Fibroblast of skin of right biceps (primary cell): ENCODE measurements around the gene CYP8B1.

Source experiments
- DNase-seq: peaks from one replicate; pipeline ENCODE4 v3.0.0-alpha.2; 2013

Gene CYP8B1

GRCh38 chr3:42851228-42851834, 24.3 kb downstream of the CYP8B1 start:
- DNase-seq, result peak; percentile 1

DNA sequence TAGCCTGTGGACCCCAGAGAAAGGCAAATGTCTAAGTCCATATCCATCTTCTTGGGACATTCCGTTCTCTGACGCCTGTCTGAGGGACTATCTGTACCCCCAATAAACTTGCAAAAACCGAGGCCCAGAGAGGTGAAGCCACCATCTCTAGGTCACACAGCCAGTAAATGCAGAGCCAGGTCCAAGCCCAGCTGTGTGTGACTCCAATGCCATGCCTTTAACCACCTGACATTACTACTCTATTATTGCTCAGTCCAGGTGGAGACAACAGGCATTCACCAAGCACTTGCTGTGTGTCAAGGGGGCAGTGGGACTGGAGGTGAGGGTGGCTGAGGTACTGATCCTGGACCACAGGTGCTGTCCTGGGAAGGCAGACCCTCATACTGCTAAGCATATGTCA, 25.4 kb downstream of the CYP8B1 start:
- no peak for DNase-seq

DNA sequence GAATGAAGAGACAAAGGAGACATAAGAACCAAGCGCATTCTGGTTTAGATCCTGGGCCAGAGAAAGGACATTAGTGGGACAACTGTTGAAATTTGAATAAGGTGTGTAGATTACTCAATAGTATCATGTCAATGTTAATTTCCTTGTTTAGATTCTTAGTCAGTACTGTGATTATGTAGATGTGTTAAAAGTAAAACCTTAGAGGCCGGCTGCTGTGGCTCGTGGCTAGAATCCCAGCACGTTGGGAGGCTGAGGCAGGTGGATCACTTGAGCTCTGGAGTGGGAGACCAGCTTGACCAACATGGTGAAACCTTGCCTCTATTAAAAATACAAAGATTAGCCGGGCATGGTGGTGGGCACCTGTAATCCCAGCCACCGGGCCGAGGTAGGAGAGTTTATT, 26.7 kb downstream of the CYP8B1 start:
- no peak for DNase-seq

DNA sequence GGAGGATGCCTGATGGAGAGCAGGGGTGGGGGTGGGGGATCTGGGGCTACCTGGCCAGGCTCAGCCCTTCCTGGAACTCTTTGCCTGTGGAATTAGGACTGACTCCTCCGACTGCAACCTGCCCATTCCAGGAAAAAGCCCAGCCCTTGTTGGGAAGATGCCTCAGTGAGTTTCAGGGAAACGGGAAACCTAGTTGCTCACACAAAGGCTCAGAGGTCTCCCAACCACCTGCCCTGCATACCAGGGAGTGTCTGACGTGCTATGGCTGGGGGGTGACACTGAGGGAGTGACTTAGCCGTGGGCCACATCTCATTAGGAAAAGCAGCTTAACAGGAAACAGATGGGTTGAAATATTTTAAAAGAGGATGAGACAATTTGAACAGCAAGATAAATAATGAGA, 27.9 kb downstream of the CYP8B1 start:
- DNase-seq, result peak; percentile 3

DNA sequence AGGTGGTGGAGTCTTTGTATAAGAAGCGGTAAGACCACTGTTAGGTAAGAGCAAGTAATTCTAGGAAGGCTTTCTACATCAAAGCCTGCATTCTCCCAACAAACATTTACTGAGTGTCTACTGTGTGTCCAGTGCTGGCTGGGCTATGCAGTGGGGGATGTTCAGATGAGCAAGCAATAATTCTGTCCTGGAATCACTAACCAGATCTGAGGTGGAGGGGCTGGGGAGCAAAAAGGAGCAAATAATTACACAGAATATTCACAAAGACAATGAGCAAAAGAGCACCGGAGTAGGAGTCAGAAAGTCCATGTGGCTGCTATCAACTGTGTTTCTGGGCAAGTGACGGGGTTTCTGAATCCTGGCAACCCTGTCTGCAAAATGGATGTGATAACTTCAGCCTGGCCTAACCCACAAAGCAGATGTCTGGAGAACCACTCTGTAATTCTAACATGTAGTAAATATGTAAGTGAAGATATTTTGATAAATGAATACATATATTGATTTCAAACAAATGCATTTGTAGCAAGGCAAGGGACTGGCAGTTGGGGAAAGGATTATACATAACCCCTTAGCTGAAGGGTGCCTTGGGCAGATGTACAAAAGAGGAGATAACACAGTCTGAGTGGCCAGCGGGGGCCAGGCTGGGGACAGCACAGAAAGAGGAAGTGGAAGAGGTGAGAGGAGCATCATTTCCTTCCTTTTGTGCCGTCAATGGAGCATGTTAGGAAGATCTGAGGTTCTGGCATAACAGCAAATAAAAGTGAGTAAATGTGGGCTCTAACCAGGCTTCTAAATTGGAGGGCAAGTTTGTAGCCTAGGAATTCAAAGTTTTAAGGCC, 28.8 kb downstream of the CYP8B1 start:
- DNase-seq, result no peak

- no peak for DNase-seq
These were observed 30.9 kb downstream of the CYP8B1 start for GRCh38 chr3:42844815-42845214.

DNA sequence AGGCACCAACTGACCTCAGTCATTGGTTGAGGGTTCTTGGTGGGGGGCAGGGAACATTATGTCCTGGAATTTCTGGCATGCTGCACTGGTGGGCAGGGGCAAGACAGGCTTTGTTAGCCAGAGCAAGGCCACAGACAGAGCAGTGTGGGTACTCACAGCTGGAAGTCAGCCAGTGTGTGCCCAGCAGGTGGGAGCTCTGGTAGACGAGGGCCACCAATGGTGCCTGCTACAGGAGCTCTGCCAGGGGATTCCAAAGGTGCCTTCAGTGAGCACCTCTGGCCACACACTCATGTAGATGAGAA, 31.3 kb downstream of the CYP8B1 start:
- DNase-seq, result no peak

GRCh38 chr3:42843713-42844411, 31.8 kb downstream of the CYP8B1 start:
- DNase-seq, result no peak

- DNase-seq, result no peak
These were observed 34.3 kb downstream of the CYP8B1 start for GRCh38 chr3:42841332-42841731.

- peak; percentile 49 for DNase-seq
These were observed 36.1 kb downstream of the CYP8B1 start for GRCh38 chr3:42839616-42840015.

DNA sequence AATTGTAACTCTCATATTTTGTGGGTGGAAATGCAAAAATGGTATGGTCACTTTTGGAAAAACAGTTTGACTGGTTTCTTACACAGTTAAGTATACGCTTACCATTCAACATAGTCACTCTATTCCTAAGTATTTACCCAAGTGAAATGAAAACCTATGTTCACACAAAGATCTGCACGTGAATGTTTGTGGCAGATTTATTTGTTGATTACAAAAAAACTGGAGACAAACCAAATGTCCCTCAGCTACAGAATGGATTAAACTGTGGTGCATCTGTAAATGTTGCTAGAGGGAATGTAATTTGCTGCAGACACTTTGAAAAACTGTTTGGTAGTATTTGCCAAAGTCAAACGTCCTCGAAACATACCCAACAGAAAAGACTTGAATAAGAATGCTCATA, 37.1 kb downstream of the CYP8B1 start:
- no peak for DNase-seq

- no peak for DNase-seq
These were observed 39.2 kb downstream of the CYP8B1 start for GRCh38 chr3:42836150-42837123.

- DNase-seq, result peak; percentile 37
These were observed 44.4 kb downstream of the CYP8B1 start for GRCh38 chr3:42831321-42831713.

GRCh38 chr3:42830437-42831320, 45.0 kb downstream of the CYP8B1 start:
- DNase-seq, result peak; percentile 12

DNA sequence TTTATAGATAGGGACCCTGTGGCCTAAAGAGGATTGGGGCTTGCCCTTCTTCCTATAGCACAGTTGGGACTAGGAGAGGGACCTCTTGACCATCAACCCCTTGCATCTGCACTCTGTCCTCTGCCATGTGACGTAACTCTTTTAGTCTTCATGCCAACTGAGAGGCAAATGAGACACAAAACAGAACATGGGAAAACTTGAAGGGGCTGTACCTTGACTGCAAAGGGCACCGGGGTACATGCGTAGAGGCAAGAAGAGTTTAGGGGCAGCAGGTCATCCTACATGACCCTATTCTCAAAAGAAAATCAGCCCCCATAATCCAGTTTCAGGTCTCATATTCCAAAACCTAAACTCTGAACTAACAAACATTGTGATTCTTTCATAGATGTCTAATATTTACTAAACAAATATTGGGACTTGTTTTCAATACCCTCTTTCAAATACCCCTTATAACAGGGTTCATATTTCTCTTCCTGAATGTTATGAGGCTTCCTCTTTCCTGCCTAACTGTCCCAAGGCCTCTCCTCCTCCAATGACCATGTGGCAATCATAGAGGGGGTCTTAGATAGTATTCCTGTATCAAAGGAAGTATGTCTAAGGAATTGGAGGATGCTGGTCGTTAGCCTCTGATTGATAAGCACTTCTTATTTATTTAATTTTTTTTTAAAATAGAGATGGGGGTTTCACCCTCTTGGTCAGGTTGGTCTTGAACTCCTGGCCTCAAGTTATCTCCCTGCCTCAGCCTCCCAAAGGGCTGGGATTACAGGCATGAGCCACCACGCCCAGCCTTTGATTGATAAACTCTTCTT, 45.8 kb downstream of the CYP8B1 start:
- DNase-seq, result no peak

DNA sequence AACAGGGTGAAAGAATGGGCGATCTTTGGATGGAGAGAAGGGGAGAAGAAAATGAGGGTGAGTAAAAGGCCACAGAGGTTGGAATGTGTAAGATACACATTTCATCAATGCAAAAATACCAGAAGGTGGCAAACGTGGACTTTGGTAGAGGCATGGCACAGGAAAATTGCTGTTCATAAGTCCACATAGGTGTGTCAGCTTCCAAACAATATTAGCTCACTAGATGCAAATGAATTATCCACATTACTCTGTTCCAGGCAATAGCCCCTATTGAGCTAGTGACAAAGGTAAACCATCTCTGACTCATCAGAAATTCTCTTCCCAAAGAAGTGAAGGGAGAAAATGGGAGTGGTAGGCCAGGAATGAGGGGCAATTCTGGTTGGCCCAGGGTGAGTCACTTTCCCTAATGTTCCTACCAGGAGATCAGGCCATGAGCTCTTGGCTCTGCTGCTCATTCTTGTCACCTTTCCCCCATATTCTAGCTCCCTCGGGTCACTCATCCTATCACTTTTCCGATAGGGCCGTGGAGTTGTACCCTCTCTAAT, 46.5 kb downstream of the CYP8B1 start:
- no peak for DNase-seq

GRCh38 chr3:42827654-42828053, 48.0 kb downstream of the CYP8B1 start:
- DNase-seq, result no peak

GRCh38 chr3:42827023-42827422, 48.7 kb downstream of the CYP8B1 start:
- DNase-seq, result no peak

DNA sequence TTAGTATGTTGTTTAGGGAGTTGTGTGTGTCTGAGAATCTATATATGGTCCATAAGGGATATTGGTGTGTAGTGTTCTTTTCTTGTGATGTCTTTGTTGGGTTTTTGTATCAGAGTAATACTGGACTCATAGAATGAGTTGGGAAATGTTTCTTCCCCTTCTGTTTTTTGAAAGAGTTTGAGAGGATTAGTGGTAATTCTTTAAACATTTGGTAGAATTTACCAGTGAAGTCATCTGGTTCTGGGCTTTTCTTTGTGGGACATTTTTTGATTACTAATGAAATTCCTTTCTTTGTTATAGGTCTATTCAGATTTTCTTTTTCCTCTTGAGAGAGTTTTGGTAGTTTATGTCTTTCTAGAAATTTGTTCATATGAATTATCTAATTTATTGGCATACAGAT, 49.5 kb downstream of the CYP8B1 start:
- DNase-seq, result no peak

GRCh38 chr3:42823351-42823750, 52.3 kb downstream of the CYP8B1 start:
- no peak for DNase-seq

DNA sequence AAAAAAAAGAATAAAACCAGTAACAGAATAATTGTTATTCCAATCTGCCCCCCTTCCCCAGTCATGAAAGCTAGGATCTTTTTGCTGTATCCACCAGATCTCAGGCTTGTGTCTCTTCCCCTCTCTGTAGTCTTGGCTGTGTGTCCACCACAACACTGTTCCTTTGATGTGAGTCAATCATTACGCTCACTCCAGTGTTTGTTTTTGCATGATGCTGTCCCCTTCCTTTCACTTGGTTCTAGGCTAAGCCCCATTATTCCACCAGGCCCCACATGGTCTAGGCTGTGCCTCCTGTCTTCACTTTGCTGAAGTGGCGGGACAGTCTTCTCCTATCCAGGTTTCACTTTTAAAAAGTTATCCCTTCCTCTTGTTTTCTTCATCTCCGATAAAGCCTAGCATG, 52.9 kb downstream of the CYP8B1 start:
- DNase-seq, result no peak
